Stimulated activated CD4-positive, alpha-beta T cell treated with anti-CD3 and anti-CD28 coated beads, Interleukin-2, amount 100 ng/mL, for 24 hours (primary cell): ENCODE data around the gene ADGRL2.

Source experiments
- DNase-seq, 2 donors: peaks; one replicate each; pipeline ENCODE4 v3.0.0-alpha.2; 2020

ADGRL2 gene

GRCh38 chr1:82001345-82001744 lies 200.6 kb downstream of the ADGRL2 start:
- DNase-seq = no peak

- no peak for DNase-seq
Measured at GRCh38 chr1:82007804-82008203, 207.1 kb downstream of the ADGRL2 start.

GRCh38 chr1:82013702-82014101 lies 213.0 kb downstream of the ADGRL2 start:
- DNase-seq = no peak

GRCh38 chr1:82015444-82015843 lies 214.7 kb downstream of the ADGRL2 start:
- no peak for DNase-seq

- no peak for DNase-seq
Measured at GRCh38 chr1:82018319-82018718, 217.6 kb downstream of the ADGRL2 start.

GRCh38 chr1:82019508-82019907 lies 218.8 kb downstream of the ADGRL2 start:
- DNase-seq = no peak

GRCh38 chr1:82030830-82031229 lies 230.1 kb downstream of the ADGRL2 start:
- DNase-seq = no peak

- DNase-seq = no peak
Measured at GRCh38 chr1:82032068-82032467, 231.3 kb downstream of the ADGRL2 start.

- no peak for DNase-seq
Measured at GRCh38 chr1:82034812-82035211, 234.1 kb downstream of the ADGRL2 start.
